GM12875 (cell line): ENCODE data around the gene YAE1.

Experiments
- H3K4me3 ChIP-seq: one replicate; pipeline ENCODE4 v1.5.1; 2011; ENCODE audit warnings: low read depth, low read length, control low read depth
- CTCF ChIP-seq: IDR thresholded peaks from 2 replicates; pipeline ENCODE4 v1.5.1; 2011; ENCODE audit warnings: low read depth, mild to moderate bottlenecking, control low read depth, inconsistent platforms, low read length, moderate library complexity, borderline replicate concordance; ENCODE audit not compliant: insufficient read depth

The YAE1 gene

GRCh38 chr7:39583539-39583938, 17.3 kb downstream of the YAE1 start:
- no peak overlapping the region for H3K4me3 ChIP-seq
- TF ChIP-seq CTCF, result no peak

GRCh38 chr7:39587393-39587792, 21.2 kb downstream of the YAE1 start:
- no peak for TF ChIP-seq CTCF
- no peak overlapping the region for H3K4me3 ChIP-seq

GRCh38 chr7:39588416-39588815, 22.2 kb downstream of the YAE1 start:
- no peak overlapping the region for H3K4me3 ChIP-seq
- no peak for TF ChIP-seq CTCF

- TF ChIP-seq CTCF, result no peak
These were observed 23.3 kb downstream of the YAE1 start for GRCh38 chr7:39589323-39590111.

GRCh38 chr7:39592586-39592985, 26.4 kb downstream of the YAE1 start:
- no peak overlapping the region for H3K4me3 ChIP-seq
- no peak for TF ChIP-seq CTCF

More at GRCh38 chr7:39589323-39590111, 23.3 kb downstream of the YAE1 start:
- no peak overlapping the region for H3K4me3 ChIP-seq

- no peak for TF ChIP-seq CTCF
- H3K4me3 ChIP-seq, result no peak overlapping the region
These were observed 28.9 kb downstream of the YAE1 start for GRCh38 chr7:39594988-39595620.

GRCh38 chr7:39602351-39602750, 36.1 kb downstream of the YAE1 start:
- H3K4me3 ChIP-seq, result no peak overlapping the region
- TF ChIP-seq CTCF, result no peak
